ENCODE results near the gene CBL.
"Not testable (repeated sequence)": the region's sequence is repeated elsewhere in the genome, so short reads cannot be mapped to it uniquely, and the experiment has no call there.

CBL gene

GRCh38 chr11:119185981-119186634 lies 20.0 kb upstream of the CBL start:
- no peak for DNase-seq

DNA sequence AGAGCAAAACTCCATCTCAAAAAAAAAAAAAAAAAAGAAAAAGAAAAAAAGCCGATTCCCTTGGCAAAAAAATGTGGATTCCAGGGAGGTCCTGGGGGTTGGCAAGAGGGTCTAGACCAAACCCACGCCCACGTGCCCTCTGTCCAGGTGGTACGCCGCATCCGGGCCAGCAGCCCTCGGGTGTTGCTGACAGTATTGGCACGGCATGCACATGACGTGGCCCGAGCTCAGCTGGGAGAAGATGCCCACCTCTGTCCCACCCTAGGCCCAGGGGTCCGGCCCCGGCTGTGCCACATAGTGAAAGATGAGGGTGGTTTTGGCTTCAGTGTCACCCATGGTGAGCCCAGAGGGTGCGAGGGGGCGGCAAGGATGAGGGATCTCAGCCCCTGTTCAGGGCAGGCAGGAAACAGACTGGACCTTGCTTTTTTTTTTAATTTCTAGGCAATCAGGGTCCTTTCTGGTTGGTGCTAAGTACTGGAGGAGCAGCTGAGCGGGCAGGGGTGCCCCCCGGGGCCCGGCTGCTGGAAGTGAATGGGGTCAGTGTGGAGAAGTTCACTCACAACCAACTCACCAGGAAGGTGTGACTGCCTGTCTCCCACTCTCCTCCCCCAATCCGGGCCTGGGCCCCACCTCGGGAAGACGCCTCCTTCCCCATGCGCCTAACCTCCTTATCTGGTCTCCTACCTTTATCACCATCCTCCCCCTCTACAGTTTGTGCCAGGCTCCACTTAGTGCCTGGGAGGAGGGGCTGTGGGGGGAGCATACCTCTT lies 18.8 kb upstream of the CBL start:
- no peak for DNase-seq

- no peak for DNase-seq
These were observed 18.1 kb upstream of the CBL start for GRCh38 chr11:119188067-119188466.

- no peak for DNase-seq
These were observed 17.3 kb upstream of the CBL start for GRCh38 chr11:119188887-119189286.

- no peak for DNase-seq
These were observed 16.7 kb upstream of the CBL start for GRCh38 chr11:119189393-119189792.

DNA sequence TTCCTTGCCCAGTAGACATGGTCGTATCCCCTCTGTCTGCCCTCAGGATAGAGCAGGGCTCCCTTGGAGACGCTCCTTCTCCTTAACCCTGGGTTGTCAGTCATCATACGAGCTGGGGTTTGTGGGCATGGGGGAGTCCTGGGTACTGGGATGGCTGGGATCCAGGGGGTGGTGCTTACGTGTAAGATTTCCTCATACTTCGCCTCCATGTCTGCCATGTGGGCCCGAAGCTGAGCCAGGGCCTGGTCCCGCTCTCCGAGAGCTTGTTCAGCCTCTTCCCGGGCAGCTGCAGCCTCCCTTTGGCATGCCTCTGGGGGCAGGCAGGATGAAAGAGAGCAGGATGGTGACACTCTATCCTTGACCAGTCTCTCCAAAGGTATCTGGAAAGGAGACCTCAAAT lies 15.6 kb upstream of the CBL start:
- no peak for DNase-seq

GRCh38 chr11:119191265-119191664 lies 14.9 kb upstream of the CBL start:
- not testable (repeated sequence) for DNase-seq

DNA sequence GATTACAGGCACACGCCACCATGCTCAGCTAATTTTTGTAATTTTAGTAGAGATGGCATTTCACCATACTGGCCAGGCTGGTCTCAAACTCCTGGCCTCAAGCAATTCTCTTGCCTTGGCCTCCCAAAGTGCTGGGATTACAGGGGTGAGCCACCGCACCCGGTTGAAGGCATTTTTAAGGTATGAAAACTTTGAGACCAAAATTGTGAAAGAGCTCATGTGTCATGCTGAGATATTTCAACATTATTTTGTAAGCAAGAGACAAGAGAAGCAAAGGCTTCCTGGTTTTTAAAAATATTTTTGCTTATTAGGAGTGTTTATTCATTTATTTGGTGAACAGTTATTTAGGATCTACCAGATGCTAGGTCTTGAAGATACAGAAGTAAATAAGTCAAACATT lies 14.0 kb upstream of the CBL start:
- no peak for DNase-seq

GRCh38 chr11:119193001-119193400 lies 13.1 kb upstream of the CBL start:
- DNase-seq, result no peak

- DNase-seq, result no peak
These were observed 12.5 kb upstream of the CBL start for GRCh38 chr11:119193626-119194025.

DNA sequence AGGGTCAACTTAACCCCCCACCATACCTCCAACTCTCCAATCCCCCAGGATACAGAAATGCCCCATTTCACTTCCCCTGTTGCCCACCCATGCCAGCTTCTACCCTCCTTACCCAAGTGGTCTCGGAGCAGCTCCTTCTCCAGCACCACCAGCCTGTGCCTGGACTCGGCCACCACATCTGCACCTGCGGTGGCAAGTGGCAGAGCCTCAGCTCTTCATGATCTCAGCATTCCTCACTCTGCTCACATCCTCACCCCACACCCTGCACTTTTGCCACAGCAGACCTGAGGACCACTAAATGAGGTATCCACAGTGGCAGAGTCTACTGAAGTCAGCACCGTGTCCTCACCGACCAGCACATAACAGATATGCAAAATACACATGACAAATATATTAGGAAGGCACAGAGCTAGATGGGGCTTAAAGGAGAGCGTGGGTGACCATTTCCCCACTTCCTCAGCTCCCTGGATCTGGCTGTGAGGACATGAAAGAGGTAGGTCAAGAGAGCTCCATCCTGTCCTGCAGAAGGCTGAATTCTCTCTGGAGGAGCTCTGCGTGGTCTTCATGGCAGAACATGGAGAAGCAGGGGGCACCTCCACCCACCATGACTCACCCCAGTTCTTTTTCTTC lies 11.2 kb upstream of the CBL start:
- no peak for DNase-seq

DNA sequence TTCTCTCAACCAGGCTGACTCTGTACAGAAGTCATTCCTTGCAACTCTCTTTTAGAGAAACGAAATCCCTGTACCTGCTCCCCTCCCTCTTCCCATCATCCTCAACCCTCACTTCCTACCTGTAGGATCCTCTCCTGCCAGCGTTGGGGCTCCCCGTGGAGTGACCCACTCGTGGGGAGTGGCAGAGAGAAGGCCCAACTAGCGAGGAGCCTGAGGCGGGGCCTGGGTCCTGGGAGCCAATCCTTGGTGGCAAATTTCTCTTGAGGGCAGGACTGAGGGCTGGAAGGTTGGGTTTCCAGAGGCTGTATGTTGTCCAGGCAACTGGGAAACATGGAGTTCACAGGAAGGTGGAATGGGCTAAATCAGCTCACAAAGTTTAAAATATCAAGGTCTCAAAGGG lies 10.5 kb upstream of the CBL start:
- DNase-seq, result no peak

DNA sequence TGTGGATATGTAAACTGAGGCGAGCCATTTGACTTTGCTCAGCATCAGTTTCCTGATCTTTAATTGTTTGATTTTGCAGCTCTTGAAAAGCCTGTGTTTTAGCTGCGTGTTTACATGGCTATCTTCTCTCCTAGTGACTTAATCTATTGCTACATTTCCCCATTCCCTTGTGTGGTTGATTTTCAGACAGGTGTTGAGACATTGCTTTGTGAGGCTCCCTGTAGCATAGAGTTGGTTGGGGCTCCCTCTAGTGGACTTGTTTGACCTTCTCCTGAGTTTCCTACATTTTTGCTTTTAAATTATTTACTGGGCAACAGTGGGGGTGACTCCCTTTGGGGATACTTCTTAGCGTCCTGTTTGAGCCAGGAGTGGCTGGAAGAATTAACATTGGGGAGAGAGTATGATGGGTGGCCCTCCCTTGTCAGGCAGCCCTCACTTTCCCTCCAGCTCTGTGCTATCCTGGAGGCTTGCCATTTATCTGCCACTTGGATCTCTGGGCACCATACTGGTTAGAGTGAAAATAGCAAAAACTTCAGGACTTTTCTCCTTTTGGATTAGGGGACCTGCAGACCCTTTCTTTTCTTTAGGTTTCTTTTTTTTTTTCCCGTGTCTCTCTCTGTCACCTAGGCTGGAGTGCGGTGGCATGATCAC lies 9.2 kb upstream of the CBL start:
- DNase-seq, result peak; percentile 63

- DNase-seq, result no peak
These were observed 7.2 kb upstream of the CBL start for GRCh38 chr11:119198925-119199324.

GRCh38 chr11:119201236-119201635 lies 4.9 kb upstream of the CBL start:
- not testable (repeated sequence) for DNase-seq

GRCh38 chr11:119202554-119202953 lies 3.6 kb upstream of the CBL start:
- no peak for DNase-seq

DNA sequence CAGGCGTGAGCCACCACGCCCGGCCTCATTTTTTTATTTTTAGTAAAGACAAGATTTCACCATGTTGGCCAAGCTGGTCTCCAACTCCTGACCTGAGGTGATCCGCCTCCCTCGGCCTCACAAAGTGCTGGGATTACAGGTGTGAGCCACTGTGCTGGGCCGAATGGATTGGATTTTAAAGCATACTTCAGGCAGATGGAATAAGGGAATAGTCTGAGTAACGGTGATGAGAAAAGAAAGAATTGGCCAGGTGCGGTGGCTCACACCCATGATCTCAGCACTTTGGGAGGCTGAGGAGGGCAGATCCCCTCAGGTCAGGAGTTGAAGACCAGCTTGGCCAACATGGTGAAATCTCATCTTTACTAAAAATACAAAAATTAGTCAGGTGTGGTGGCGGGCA lies 2.1 kb upstream of the CBL start:
- no peak for DNase-seq

GRCh38 chr11:119205080-119205479 lies 1.1 kb upstream of the CBL start:
- peak; percentile 5 for DNase-seq

DNA sequence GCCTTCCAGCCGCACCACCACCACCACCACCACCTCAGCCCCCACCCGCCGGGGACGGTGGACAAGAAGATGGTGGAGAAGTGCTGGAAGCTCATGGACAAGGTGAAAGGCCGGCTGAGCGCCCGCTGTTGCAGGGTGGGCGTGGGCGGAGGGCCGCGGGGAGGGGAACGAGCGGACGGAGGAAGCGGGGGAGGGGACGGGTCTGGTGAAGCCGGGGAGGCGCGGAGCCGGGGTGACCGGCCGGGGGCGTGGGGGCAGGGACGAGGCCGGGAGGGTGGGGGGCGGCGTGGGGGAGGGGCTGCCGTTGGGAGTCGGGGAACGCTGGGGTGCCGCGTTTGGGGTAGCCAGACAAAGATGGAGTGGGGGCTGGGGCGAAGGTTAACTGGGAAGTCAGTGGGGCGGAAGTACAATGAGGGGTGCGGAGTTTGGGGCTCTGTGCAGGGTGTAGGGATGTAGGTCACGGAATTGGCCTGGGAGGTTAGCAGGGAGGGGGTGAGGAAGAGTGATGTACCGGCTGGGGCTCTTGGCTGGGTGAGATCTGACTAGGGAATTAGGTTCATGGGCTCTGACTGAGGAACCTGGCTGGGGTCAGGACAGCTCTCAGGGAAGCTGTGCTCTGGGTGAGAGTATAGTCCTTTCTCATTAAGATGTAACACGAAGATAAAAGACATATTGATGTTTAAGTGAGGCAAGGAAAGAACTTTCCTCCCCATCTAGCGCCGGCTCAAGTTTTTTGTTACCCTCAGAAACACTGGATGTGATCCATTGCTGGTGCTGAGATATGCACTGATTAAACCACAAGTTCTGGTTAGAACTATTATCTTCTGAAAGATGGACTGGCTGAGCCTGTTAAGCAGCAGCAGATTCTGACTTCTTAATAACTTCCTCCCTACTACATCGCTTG lies 624 bp downstream of the CBL start:
- DNase-seq, result no peak

DNA sequence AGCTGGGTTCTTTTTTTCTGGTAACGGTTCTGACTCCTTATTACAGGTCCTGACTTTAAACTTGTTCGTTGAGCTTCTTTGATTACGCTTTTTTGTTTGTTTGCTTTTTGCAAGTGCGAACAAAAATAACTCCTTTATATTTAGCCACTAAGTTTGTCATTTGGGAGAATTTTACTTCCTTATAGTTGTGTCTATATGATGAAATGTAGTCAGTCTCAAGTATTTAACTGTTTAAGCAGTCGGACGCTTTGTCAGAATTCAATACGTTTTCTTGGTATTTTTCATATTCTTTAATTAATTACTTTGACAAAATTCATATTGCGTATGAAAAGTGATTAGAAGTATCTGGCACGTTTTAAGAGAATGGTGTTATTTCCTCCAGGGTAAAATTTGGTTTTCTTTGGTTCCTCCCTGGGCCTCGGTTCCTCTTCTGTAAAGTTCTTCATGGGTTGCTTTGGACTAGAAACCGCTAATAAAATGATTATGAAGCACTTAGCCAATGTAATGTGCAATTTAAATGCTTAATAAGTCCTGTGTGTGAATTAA lies 1.3 kb downstream of the CBL start:
- DNase-seq, result no peak

DNA sequence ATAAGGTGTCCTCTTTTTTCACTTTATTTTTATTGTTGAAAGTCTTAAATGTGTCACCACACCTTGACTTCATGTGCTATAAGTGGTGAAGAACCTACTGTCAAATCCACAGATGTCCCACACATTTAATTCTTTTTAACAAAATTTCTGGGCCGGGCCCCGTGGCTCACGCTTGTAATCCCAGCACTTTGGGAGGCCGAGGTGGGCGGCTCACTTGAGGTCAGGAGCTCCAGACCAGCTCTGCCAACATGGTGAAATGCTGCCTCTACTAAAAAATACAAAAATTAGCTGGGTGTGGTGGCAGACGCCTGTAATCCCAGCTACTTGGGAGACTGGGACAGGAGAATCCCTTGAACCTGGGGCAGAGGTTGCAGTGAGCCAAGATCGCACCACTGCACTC lies 3.0 kb downstream of the CBL start:
- no peak for DNase-seq

DNA sequence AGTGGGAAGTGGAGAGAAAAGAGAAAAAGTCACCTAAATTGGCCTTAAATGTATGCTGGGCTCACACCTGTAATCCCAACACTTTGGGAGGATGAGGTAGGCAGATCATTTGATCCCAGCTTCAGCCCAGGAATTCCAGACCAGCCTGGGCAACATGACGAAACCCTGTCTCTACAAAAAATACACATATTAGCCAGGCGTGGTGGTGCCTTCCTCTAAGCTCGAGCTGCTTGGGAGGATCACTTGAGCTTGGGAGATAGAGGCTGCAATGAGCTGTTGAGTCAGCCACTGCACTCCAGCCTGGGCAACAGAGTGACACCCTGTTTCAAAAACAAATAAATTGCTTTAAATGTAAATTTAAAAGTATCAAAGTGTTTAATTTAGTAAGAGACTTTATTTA lies 3.9 kb downstream of the CBL start:
- no peak for DNase-seq

All from GDM1 (cell line).